NCI-H446 treated with DMSO at 0.1 percent for 48 hours (cell line): ENCODE data around the gene LDB2.

ENCODE experiments used
- DNase-seq: peaks from one replicate; lab custom pipeline; 2025; lab: John Stamatoyannopoulos, UW

Gene LDB2

GRCh38 chr4:16757080-16757521, 141.3 kb downstream of the LDB2 start:
- DNase-seq = no peak

GRCh38 chr4:16754104-16754503, 144.3 kb downstream of the LDB2 start:
- no peak for DNase-seq

- DNase-seq = no peak
Measured at GRCh38 chr4:16752150-16752549, 146.3 kb downstream of the LDB2 start.

GRCh38 chr4:16750882-16751642, 147.4 kb downstream of the LDB2 start:
- DNase-seq = no peak

GRCh38 chr4:16750216-16750615, 148.2 kb downstream of the LDB2 start:
- DNase-seq = no peak

- no peak for DNase-seq
Measured at GRCh38 chr4:16745887-16746286, 152.6 kb downstream of the LDB2 start.

- no peak for DNase-seq
Measured at GRCh38 chr4:16745009-16745635, 153.3 kb downstream of the LDB2 start.

- no peak for DNase-seq
Measured at GRCh38 chr4:16741287-16741686, 157.2 kb downstream of the LDB2 start.

- no peak for DNase-seq
Measured at GRCh38 chr4:16739997-16740624, 158.3 kb downstream of the LDB2 start.

GRCh38 chr4:16738558-16738957, 159.9 kb downstream of the LDB2 start:
- DNase-seq = no peak

- DNase-seq = no peak
Measured at GRCh38 chr4:16733509-16733908, 164.9 kb downstream of the LDB2 start.

GRCh38 chr4:16732741-16733140, 165.7 kb downstream of the LDB2 start:
- DNase-seq = no peak

- no peak for DNase-seq
Measured at GRCh38 chr4:16731776-16732380, 166.6 kb downstream of the LDB2 start.

- no peak for DNase-seq
Measured at GRCh38 chr4:16730522-16731205, 167.8 kb downstream of the LDB2 start.

GRCh38 chr4:16729336-16729735, 169.1 kb downstream of the LDB2 start:
- DNase-seq = no peak

- no peak for DNase-seq
Measured at GRCh38 chr4:16728849-16729248, 169.6 kb downstream of the LDB2 start.

GRCh38 chr4:16728111-16728510, 170.3 kb downstream of the LDB2 start:
- no peak for DNase-seq

- no peak for DNase-seq
Measured at GRCh38 chr4:16727218-16727617, 171.2 kb downstream of the LDB2 start.

GRCh38 chr4:16726368-16727050, 171.9 kb downstream of the LDB2 start:
- DNase-seq = no peak

- DNase-seq = no peak
Measured at GRCh38 chr4:16725252-16725651, 173.2 kb downstream of the LDB2 start.

GRCh38 chr4:16722416-16722815, 176.0 kb downstream of the LDB2 start:
- no peak for DNase-seq
